T-helper 22 cell (primary cell): ENCODE data around the gene AMOT.
A peak's percentile ranks its signal among the peaks of the same experiment; 100 is the strongest.
"Not testable (repeated sequence)": the region's sequence is repeated elsewhere in the genome, so short reads cannot be mapped to it uniquely, and the experiment has no call there.

Source experiments
- DNase-seq: peaks from one replicate; pipeline ENCODE4 v3.0.0-alpha.2; 2020; ENCODE audit warnings: low read depth

The AMOT gene, protein sequence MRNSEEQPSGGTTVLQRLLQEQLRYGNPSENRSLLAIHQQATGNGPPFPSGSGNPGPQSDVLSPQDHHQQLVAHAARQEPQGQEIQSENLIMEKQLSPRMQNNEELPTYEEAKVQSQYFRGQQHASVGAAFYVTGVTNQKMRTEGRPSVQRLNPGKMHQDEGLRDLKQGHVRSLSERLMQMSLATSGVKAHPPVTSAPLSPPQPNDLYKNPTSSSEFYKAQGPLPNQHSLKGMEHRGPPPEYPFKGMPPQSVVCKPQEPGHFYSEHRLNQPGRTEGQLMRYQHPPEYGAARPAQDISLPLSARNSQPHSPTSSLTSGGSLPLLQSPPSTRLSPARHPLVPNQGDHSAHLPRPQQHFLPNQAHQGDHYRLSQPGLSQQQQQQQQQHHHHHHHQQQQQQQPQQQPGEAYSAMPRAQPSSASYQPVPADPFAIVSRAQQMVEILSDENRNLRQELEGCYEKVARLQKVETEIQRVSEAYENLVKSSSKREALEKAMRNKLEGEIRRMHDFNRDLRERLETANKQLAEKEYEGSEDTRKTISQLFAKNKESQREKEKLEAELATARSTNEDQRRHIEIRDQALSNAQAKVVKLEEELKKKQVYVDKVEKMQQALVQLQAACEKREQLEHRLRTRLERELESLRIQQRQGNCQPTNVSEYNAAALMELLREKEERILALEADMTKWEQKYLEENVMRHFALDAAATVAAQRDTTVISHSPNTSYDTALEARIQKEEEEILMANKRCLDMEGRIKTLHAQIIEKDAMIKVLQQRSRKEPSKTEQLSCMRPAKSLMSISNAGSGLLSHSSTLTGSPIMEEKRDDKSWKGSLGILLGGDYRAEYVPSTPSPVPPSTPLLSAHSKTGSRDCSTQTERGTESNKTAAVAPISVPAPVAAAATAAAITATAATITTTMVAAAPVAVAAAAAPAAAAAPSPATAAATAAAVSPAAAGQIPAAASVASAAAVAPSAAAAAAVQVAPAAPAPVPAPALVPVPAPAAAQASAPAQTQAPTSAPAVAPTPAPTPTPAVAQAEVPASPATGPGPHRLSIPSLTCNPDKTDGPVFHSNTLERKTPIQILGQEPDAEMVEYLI

DNA sequence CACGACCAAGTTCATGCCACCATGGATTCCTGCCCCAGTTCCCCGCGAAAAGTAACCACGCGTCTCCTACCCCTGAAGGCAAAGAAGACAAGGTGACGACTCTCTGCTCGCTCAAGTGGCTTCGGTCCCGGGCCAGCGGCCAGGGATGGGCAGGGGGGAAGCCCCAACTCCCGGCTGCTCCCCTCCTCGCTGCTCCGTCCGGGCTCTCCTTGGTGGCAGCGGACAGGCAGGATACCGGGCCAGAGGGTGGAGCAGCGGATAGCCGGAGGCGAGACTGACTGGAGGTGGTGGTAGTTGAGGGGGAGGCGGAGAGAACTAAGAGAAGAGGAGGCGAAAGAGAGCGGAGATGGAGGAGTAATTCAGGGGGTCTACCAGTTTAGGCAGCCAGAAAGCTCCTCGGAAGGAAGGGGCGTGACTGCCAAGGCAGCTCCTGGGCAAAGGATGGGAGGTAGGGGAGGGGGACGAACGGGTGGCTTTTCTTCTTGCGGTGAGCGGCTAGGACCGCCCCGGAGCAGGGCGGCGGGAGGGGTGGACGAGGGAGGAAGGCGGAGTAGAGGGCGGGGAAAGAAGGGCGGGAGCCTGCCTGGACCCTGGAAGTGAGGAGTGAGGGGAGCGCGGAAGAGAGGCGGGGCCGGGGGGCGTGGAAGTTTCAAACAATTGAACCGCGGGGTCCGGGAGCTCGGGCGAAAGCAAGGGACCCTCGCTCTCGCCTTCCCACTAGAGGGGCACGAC lies at the start of gene AMOT:
TSS of gene AMOT (minus strand) at position 450 of the 732 bp plus-strand sequence. CDS start 17,705 bp downstream, outside the sequence.
- DNase-seq: peak; percentile 68

DNA sequence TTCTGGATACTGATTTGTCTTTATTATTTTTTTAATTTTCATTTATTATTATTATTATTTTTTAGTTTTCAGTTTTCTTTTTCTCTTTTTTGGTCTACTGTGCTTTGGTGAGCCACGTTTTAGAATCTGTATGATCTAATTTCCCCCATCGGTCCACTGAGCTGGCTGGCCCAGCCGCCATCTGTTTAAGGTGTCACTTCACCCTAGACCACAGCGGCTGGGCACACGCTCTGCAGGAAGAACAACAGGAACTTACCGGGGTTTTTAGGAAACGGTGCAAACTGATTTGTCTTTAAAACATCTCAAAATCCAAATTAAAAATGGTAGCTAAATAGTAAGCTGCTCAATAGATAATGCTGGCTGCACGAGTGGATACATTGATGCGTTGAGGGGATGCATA lies 48.8 kb upstream of the AMOT start:
- no peak for DNase-seq

DNA sequence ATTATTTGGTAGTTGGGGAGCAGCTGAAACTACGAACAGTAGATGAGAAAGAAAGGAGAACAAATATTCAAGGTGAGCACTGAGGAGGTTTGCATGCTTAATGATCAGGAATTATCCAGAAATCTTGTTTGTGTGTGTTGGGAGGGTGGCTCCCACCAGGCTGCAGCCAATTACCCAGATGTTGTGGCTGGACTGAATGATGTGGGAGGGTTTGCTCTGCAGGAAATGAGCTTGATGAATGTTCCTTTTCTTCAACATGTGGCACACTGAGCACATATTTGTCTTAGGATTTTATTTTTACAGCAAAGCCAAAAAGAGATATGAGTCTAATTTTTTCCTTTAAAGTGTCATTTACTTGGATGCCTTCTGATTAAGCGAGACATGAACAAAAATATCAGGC lies 48.3 kb upstream of the AMOT start:
- no peak for DNase-seq

DNA sequence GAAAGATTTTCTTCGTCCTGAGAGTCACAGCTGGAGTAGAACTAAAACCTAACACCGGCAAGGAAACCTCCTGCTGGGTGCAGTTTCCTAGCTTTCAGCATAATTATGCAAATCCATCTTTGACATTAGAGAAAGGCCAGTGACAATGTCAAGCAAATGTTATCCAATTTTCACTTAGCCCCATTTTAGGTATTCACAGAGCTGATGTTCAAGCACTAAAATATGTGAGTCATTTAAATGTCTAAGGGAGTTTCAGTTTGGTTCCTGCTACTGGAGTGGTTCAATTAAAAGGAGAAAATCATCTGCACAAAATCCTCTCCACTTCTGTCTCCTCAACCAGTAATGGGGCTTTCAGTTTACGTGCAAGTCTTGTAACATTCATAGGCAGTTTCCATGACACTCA lies 37.1 kb upstream of the AMOT start:
- DNase-seq: no peak

DNA sequence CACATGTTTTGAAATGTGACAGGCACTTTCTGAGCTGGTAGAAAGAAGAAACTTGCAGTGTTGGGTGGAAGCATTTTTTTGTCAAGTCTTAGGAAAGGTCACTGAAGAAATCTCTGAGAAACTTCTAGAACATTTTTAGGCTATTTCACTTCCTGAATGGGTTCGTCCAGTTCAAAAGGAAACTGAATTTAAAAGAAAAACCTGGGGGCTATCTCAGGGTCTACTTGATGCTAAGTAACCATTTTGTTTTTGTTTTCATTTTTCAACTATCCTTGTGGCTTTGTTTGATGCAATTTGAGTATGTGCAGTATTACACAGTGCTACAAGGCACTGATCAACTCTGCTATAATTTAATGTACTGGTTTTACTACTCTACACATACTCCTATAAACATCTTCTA lies 34.0 kb upstream of the AMOT start:
- DNase-seq: no peak

DNA sequence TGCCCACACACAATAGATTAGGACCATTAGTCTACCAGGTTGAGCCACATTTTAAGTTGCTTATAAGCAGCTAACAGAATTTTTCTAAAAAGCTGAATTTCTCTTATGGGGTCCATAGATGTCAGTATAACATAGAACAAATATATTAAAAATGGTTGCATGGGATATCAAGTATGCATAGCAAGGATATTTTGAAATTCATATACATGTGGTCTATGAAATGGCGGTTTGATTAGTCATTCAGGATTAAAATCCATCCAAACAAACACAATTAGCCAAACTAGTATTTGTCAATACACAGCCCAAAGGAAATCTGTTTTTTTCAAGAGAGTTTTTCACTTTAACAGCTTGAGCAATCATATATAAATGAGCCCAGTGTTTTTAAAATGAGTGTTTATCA lies 33.5 kb upstream of the AMOT start:
- DNase-seq: no peak

DNA sequence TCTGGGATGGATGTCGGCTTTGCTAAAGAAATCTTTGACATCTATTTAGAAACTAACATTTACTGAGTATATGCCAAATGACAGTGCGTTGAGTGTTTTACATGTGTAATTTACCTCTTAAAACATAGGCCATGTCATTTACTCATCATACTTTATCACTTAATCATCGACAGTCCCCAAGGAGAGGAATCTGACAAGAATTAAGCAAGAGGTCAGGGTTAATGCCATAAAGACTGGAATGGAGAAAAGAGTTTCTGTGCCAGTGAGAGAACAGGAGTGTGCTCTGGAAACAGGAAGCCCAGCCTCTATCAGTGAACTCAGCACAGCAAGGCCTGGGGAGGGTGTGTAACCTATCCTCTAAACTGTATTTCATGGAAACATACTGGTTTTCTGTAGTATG lies 28.0 kb upstream of the AMOT start:
- DNase-seq: no peak

DNA sequence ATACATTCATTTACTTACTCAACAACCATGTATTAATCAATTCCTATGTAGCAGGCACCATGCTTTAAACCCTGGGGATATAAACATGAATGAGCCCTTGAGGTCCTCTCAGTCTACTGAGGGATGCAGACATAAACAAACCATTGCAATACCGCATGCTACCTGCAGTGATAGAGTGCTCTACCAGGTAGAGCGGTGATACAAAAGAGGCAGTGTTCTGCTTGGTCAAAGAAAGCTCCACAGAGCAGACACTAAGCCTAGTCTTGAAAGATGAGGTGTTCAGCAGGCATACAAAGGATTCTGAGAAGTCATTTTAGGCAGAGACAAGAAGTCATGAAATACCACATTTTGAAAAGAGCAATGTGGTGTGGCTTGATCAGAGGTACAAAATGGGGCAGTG lies 26.9 kb upstream of the AMOT start:
- no peak for DNase-seq

DNA sequence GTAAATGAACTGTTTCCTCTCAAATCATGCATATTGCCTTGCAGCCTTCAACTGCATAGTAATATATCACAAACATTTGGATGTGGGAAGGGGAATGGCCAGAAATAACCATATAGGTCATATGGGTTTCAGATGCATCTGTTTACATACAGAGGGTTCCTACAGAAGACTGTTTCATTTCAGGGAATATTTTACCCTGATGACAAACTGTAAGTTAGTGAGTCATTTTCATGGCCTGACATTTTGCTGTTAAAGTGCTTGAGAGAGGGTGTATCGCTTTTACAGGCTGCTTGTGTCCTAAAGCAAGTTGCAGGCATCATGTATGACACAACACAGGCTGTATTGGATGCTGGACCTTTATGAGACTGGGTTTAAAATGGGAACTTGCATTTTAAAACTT lies 25.5 kb upstream of the AMOT start:
- DNase-seq: no peak

DNA sequence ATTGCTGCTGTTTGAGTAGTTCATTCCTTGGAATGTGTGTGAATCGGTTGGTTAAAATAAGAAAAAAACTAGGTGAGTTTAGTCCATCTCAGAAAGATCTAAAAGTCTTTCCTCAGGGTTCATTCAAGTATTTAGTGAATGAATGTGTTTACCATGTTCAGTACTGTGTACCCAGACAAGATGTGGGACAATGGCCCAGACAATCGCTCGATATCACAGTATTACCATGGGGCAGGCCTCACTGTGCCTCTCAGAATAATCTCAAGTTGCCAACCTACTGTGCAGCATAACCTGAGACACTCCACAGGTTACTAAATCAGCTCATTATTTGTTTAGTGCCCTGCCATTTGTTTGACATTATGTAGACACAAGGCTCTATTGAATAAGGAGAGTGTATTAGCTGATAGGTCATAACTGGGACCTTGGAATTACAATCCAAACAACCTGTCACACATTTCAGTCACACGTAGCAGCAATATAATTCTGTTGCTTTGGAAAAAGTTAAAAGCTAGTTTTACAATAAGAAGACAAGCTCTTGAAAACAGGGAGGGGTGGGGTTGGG lies 24.9 kb upstream of the AMOT start:
- no peak for DNase-seq

DNA sequence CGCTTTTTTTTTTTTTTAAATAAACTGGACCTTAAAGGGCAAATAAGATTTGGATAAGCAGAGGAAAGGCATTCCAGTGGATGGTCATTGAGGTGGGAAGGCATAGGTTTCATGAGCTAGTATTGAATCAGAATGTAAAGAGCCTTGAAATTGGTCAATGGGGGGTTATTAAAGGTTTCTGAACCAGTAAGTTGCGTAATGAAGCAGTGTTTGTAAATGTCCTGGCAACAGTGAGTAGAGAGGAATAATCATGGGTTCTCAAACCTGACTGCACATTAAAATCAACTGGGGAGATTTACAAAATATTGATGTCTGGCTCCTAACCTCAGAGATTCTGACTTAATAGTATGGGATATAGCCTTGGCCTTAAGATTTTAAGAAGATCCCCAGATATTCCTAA lies 23.2 kb upstream of the AMOT start:
- DNase-seq: no peak

DNA sequence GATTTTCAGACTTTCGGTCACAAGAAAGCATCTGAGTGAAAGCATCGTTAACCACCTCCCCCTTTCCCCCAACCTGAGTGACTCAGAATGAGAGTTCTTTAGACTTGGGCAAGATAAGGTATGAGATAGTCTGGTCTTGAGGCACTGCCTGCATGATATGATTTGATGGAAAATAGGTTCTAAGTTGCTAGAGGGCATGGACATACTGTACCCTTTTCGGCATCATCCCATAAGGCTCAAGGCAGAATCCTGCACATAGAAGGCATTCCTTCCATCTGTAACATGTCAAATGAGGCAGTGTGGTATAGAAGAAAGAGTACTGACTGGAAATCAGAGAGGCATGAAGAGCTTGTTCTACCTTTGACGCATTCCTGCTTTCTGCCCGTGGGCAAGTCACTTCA lies 16.8 kb upstream of the AMOT start:
- DNase-seq: no peak

DNA sequence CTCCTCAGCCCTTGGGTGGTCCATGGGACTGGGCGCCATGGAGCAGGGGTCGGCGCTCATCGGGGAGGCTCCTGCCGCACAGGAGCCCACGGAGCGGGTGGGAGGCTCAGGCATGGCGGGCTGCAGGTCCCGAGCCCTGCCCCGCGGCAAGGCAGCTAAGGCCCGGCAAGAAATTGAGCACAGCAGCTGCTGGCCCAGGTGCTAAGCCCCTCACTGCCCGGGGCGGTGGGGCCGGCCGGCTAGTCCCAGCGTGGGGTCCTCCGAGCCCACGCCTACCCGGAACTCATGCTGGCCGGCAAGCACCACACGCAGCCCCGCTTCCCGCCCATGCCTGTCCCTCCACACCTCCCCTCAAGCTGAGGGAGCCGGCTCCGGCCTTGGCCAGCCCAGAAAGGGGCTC lies 14.3 kb upstream of the AMOT start:
- DNase-seq: not testable (repeated sequence)

DNA sequence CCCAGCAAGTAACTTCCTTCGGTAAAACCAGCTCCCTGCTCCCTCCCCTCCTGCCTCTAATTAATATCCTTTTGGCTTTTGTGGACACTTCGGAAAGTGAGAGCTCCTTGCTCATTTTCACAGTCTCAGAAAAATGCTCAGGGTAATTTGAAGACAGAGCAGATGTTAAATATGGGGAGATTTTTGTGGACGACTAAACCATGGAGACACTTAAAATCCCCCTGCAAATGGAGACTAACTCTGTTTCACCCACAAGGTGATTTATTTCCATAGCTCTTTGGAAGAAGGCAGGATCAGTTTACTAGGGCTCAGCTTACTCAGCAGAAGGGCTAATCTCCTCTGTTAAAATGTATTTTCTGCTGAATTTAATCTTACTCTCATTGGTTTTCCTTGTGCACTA lies 12.2 kb upstream of the AMOT start:
- no peak for DNase-seq

DNA sequence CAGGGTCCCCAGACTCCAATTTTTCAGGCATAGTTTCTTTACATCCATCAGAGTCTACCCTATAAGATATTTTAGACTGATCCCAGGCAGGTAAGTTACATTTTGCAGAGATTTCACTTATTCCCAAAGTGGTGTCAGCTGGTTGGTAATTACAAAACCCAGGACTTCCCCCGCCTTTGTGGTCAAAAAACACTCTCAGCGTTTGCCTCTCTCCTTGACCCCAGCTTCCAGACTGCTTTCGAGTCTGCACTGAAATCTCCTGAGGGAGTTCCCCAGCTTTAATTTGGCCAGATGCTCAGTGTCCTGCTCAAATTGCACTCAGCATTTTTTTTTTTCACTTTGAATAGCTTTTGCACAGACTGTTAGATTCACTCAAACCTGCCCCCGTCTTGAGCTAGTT lies 11.2 kb upstream of the AMOT start:
- no peak for DNase-seq

DNA sequence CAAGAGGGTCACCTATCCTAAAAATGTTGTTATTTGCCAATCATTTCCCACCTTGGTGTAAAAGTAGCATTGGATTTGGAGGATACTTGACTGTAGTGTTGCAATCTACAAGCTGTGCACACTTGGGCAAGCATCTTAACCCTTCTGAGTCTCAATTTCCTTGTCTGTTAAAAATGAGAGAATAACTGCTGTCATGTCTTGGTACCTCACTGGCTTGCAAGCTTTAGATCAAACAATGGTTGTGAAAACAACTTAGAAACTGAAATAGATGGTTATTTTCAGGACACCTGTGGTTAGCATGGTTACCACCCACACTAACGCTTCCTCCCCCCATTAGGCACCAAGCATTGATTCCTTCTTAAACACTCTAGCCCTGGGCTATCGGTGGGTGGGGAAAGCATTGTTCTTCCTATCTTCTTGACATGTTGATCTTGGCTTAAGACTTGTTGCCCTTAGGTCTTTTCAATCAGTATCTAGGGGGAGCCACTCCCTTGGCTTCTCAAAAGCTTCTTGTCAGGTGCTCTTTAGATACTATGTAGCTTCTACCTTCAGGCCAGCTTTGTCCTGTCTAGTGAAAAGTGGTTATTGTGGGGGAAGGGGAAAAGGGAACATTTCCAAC lies 10.6 kb upstream of the AMOT start:
- DNase-seq: no peak

DNA sequence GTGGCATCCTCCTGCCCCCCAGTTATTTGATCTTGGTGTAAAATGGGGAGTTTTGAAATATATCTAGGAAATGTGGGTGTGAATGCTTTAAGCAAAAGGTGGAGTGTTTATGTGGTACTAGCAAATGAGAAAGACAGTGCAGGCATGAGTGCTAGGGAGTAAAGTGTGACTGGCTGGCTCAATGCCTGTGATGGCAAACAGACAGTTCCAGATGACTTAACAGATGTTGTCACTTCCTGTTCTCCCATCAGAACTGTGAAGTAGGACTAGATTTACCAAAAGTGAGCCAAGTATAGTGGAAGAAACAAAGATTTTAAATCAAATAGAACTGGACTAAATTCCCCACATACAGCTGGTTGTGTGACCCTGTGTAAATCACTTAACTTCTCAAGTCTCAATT lies 8.4 kb upstream of the AMOT start:
- no peak for DNase-seq

DNA sequence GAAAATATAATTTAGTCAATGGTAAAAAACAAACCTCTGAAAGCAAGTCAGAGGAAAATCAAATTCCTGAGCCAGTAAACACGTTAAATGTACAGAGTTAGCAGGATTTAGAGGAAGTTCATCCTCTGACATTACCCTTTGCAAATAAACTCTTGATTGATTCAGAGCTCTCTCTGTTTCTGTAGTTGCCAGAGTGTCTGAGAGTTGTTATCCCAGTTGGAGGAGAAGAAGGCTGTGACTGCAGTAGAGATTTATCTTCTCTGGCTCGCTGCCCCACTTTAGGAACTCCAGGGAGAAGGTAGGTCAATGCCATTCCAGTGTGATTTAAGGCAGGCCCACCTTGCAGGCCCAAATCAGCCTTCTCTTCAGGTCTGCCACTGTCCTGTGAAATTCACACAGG lies 6.2 kb upstream of the AMOT start:
- no peak for DNase-seq

DNA sequence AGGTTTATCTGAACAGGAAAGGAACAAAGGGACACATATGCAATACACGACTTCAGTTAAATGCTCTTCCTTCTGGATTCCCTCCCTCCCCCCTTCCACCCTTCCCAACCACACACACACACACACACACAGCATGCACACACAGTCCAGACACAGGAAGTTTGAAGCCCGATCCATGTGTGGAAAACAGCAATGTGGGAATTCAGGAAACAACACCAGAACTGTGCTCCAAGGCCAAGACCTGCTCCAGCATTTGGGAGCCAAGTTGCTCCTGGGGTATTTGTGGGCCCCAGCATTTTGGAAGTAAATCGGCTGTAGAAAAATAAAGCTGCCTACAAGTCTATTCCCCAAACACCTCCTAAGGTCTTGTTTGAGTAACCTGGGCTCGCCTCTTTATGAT lies 5.6 kb upstream of the AMOT start:
- DNase-seq: no peak

DNA sequence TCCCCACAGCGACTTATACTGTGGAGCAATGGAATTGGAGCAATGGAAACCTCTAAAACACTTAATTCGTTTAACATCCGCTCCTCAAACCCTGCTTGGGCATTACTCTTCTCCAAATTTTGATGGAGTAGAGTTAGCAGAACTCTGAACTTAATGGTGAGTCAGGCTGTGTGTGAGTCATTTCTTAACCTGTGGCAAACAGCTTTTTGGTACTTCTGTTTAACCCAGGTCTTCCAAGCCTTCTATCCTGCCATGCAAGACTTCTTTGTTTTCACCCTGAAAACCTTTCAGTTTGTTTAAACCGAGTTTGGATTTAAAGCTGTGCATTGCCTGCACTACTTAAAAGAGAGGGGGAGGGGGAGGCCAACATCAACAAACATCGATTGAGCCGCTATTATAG lies 3.6 kb upstream of the AMOT start:
- no peak for DNase-seq

DNA sequence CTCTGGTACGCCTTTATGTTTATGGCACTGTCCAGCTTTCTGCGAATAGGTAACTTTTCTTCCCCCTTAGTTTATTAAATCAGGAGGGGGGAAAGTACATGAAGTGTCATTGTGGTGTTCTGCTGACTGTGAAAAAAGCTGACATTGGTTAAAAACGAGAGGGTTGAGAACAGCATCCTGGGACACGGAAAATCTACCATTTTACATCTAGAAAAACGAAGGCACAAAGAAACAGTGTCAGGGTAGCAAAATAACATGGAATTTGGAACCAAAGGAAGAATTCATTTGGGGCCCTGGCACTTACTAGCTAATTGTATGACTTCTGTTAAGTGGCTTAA lies 1.2 kb upstream of the AMOT start:
- DNase-seq: no peak
